ENCODE data around the gene SPATA46. TPM values are rescaled to one million over a fixed set of nuclear protein-coding genes. Genes with fewer than 3 reads are reported as not detected.

Gene SPATA46
- total and polyA plus RNA-seq, 9 of the 15 experiments (the other 6 are each of a cell fraction or from before 2014, with no cell fraction given), result 0.04 to 0.11 TPM; not detected in 7

GRCh38 chr1:162422662-162423375 is 46.2 kb upstream of the SPATA46 start (continued):
- TF ChIP-seq, protein P1, sequence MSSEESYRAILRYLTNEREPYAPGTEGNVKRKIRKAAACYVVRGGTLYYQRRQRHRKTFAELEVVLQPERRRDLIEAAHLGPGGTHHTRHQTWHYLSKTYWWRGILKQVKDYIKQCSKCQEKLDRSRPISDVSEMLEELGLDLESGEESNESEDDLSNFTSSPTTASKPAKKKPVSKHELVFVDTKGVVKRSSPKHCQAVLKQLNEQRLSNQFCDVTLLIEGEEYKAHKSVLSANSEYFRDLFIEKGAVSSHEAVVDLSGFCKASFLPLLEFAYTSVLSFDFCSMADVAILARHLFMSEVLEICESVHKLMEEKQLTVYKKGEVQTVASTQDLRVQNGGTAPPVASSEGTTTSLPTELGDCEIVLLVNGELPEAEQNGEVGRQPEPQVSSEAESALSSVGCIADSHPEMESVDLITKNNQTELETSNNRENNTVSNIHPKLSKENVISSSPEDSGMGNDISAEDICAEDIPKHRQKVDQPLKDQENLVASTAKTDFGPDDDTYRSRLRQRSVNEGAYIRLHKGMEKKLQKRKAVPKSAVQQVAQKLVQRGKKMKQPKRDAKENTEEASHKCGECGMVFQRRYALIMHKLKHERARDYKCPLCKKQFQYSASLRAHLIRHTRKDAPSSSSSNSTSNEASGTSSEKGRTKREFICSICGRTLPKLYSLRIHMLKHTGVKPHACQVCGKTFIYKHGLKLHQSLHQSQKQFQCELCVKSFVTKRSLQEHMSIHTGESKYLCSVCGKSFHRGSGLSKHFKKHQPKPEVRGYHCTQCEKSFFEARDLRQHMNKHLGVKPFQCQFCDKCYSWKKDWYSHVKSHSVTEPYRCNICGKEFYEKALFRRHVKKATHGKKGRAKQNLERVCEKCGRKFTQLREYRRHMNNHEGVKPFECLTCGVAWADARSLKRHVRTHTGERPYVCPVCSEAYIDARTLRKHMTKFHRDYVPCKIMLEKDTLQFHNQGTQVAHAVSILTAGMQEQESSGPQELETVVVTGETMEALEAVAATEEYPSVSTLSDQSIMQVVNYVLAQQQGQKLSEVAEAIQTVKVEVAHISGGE (CRISPR knock-in tag; IDR thresholded peaks at IDR 0.05), result no peak
- no peak for TF ChIP-seq IFI16 (CRISPR knock-in tag; IDR thresholded peaks at IDR 0.05)
- TF ChIP-seq CBX3 (IDR thresholded peaks at IDR 0.05; ENCODE audit: borderline replicate concordance in 1 of 2, low read length in 2 of 2), result no peak
- TF ChIP-seq RBM15 (IDR thresholded peaks at IDR 0.05; ENCODE audit: insufficient read depth, low read length), result no peak
- no peak for TF ChIP-seq MCM5 (IDR thresholded peaks at IDR 0.05; ENCODE audit: low read depth)
